ENCODE measurements around the gene SLC5A9. TPM values are rescaled to one million over a fixed set of nuclear protein-coding genes. Genes with fewer than 3 reads are reported as not detected.
"Not testable (repeated sequence)": the region's sequence is repeated elsewhere in the genome, so short reads cannot be mapped to it uniquely, and the experiment has no call there.

SLC5A9 gene
- total RNA-seq, 1 donor from 2014 or later, result 7.2 TPM

DNA sequence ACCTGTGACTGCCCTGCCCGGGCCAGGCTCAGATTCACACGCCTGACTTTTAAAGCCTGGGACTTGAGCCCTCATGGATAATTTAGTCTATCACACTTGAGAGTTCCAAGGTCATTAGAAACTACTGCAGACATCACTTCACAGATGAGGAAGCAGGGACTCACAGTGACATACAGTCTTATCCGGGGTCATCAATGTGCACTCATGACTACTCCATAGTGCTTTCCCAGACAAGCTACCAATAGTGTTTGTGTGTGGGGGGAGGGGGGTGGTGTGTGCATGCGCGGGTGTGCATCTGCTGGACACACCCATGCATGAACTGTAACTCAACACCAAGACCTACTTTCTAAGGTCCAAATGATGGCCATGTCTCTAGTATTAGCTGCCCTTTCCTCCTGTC, 16.1 kb upstream of the SLC5A9 start:
- Mint-ChIP-seq H3K9me3 (ENCODE audit: low read depth) (no peaks in the 10 kb centered on the region), H3K4me1 (ENCODE audit: low read depth) (peaks cover 33% of the 10 kb centered on the region), H3K4me3 (ENCODE audit: low read depth) (no peak overlapping the region), H3K36me3 (ENCODE audit: insufficient read depth) (no peaks in the 10 kb centered on the region), H3K27ac (no peak overlapping the region), H3K27me3 (peaks cover 7% of the 10 kb centered on the region)
- no peak for DNase-seq (ENCODE audit: low spot score, unreplicated experiment)
- TF ChIP-seq CTCF (IDR thresholded peaks at IDR 0.05; ENCODE audit: unreplicated experiment), result no peak

DNA sequence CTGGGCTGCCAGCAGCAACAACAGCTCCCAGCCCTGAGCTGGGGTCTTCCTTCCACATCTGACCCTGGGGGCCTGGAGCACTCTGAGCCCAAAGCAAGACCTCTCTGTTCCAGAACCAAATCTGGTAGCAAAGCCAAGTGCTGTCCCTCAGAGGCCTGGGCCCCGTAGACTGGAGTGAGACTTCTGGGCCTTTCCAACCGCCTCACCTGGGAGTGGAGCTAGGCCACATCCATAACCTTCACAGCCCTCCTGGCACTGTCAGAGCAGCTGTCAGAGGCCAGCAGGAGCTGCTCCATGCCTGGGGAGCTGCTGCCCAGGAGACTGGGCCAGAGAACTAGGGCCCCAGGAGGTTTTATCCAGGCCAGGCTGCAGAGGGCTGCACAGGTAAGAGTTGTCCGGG, 15.4 kb upstream of the SLC5A9 start:
- peaks cover 13% of the 10 kb centered on the region for H3K27me3 Mint-ChIP-seq
- no peak overlapping the region for H3K4me3 Mint-ChIP-seq (ENCODE audit: low read depth)
- DNase-seq (ENCODE audit: low spot score, unreplicated experiment), result no peak
- H3K36me3 Mint-ChIP-seq (ENCODE audit: insufficient read depth), result no peaks in the 10 kb centered on the region
- no peak for TF ChIP-seq CTCF (IDR thresholded peaks at IDR 0.05; ENCODE audit: unreplicated experiment)
- no peak overlapping the region for H3K27ac Mint-ChIP-seq
- H3K4me1 Mint-ChIP-seq (ENCODE audit: low read depth), result peaks cover 29% of the 10 kb centered on the region
- H3K9me3 Mint-ChIP-seq (ENCODE audit: low read depth), result no peaks in the 10 kb centered on the region

GRCh38 chr1:48207536-48208075, 14.9 kb upstream of the SLC5A9 start:
- H3K9me3 Mint-ChIP-seq (ENCODE audit: low read depth), result no peaks in the 10 kb centered on the region
- H3K27me3 Mint-ChIP-seq, result peaks cover 18% of the 10 kb centered on the region
- peaks cover 26% of the 10 kb centered on the region for H3K4me1 Mint-ChIP-seq (ENCODE audit: low read depth)
- DNase-seq (ENCODE audit: low spot score, unreplicated experiment), result no peak
- no peak overlapping the region for H3K27ac Mint-ChIP-seq
- no peak for TF ChIP-seq CTCF (IDR thresholded peaks at IDR 0.05; ENCODE audit: unreplicated experiment)
- no peak overlapping the region for H3K4me3 Mint-ChIP-seq (ENCODE audit: low read depth)
- H3K36me3 Mint-ChIP-seq (ENCODE audit: insufficient read depth), result no peaks in the 10 kb centered on the region

DNA sequence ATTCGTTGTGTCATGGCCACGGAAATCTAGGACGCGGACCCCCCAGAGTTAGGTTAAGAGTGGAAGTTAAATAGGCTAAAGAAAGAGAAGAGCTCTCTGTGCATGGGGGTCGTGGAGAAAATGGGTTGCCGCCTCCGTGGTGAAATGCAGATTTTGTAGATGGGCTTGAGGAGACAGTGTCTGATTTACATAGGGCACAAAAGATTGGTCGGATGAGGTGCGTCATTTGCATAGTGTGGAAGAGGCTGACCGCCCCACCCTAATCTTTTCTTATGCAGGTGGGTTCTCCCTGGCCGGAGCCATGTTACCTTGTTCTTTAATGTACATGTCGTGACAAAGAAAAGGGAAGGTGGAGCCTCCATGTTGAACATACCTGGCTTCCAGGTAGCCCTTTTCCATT, 14.3 kb upstream of the SLC5A9 start:
- H3K4me3 Mint-ChIP-seq (ENCODE audit: low read depth), result no peak overlapping the region
- no peak overlapping the region for H3K27ac Mint-ChIP-seq
- peaks cover 27% of the 10 kb centered on the region for H3K4me1 Mint-ChIP-seq (ENCODE audit: low read depth)
- DNase-seq (ENCODE audit: low spot score, unreplicated experiment), result no peak
- peaks cover 24% of the 10 kb centered on the region for H3K27me3 Mint-ChIP-seq
- H3K36me3 Mint-ChIP-seq (ENCODE audit: insufficient read depth), result no peaks in the 10 kb centered on the region
- H3K9me3 Mint-ChIP-seq (ENCODE audit: low read depth), result no peaks in the 10 kb centered on the region
- no peak for TF ChIP-seq CTCF (IDR thresholded peaks at IDR 0.05; ENCODE audit: unreplicated experiment)

DNA sequence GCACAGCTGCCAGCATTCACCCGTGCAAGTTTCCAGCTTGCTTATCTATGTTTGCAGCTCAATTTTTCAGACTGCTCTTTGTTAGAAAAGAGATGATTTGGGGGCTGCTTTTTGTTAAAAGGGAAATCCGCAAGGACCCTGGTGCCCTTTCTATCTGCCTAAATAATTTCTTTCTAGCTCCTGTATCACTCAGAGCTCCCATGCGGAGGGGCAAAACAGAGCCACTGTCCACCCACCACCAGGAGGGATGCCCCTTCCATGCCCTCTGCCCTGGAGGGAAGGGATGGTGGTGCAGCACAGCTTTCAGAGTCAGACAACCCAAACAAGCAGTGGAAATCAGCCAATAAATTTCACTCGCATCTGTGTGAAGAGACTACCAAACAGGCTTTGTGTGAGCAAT, 13.9 kb upstream of the SLC5A9 start:
- TF ChIP-seq CTCF (IDR thresholded peaks at IDR 0.05; ENCODE audit: unreplicated experiment), result no peak
- H3K27ac Mint-ChIP-seq, result no peak overlapping the region
- no peak overlapping the region for H3K4me3 Mint-ChIP-seq (ENCODE audit: low read depth)
- no peak for DNase-seq (ENCODE audit: low spot score, unreplicated experiment)
- H3K36me3 Mint-ChIP-seq (ENCODE audit: insufficient read depth), result no peaks in the 10 kb centered on the region
- H3K4me1 Mint-ChIP-seq (ENCODE audit: low read depth), result peaks cover 27% of the 10 kb centered on the region
- H3K27me3 Mint-ChIP-seq, result peaks cover 28% of the 10 kb centered on the region
- H3K9me3 Mint-ChIP-seq (ENCODE audit: low read depth), result no peaks in the 10 kb centered on the region

- not testable (repeated sequence) for DNase-seq (ENCODE audit: low spot score, unreplicated experiment); H3K27ac Mint-ChIP-seq; H3K4me3 Mint-ChIP-seq (ENCODE audit: low read depth); H3K9me3 Mint-ChIP-seq (ENCODE audit: low read depth); H3K36me3 Mint-ChIP-seq (ENCODE audit: insufficient read depth)
- peaks cover 25% of the 10 kb centered on the region for H3K4me1 Mint-ChIP-seq (ENCODE audit: low read depth)
- peaks cover 40% of the 10 kb centered on the region for H3K27me3 Mint-ChIP-seq
Measured at GRCh38 chr1:48213462-48213861, 9.1 kb upstream of the SLC5A9 start.

DNA sequence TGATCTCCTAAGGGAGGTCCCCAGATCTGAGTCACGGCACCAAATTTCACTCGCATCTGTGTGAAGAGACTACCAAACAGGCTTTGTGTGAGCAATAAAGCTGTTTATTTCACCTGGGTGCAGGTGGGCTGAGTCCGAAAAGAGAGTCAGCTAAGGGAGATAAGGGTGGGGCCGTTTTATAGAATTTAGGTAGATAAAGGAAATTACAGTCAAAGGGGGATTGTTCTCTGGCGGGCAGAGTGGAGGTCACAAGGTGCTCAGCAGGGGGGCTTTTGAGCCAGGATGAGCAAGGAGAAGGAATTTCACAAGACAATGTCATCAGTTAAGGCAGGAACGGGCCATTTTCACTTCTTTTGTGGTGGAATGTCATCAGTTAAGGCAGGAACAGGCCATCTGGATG, 8.2 kb upstream of the SLC5A9 start:
- H3K4me3 Mint-ChIP-seq (ENCODE audit: low read depth); H3K9me3 Mint-ChIP-seq (ENCODE audit: low read depth); H3K27ac Mint-ChIP-seq; DNase-seq (ENCODE audit: low spot score, unreplicated experiment); H3K36me3 Mint-ChIP-seq (ENCODE audit: insufficient read depth): not testable (repeated sequence)
- peaks cover 19% of the 10 kb centered on the region for H3K4me1 Mint-ChIP-seq (ENCODE audit: low read depth)
- peaks cover 40% of the 10 kb centered on the region for H3K27me3 Mint-ChIP-seq

Data from progenitor cell of endocrine pancreas (in vitro differentiated cells).